BLaER1 treated with 17β-estradiol and CSF1 and Interleukin-3, amounts not matched to agents 10 nM and 100 nM (cell line): ENCODE data around the gene UNKL.

Experiments
- H3K27ac ChIP-seq, 11 experiments: shearing (Covaris generic); formaldehyde crosslinking; 2 replicates each; pipeline ENCODE4 v1.8.1; 2022
- H3K27me3 ChIP-seq, 11 experiments: shearing (Covaris generic); formaldehyde crosslinking; 2 replicates each; pipeline ENCODE4 v1.8.1; 2022
- H3K36me3 ChIP-seq, 11 experiments: shearing (Covaris generic); formaldehyde crosslinking; 2 replicates each; pipeline ENCODE4 v1.8.1; 2022
- H3K4me1 ChIP-seq, 10 experiments: shearing (Covaris generic); formaldehyde crosslinking; 2 replicates each; pipeline ENCODE4 v1.8.1; 2022
- H3K4me2 ChIP-seq, 11 experiments: shearing (Covaris generic); formaldehyde crosslinking; 2 replicates each; pipeline ENCODE4 v1.8.1; 2022
- H3K4me3 ChIP-seq, 10 experiments: shearing (Covaris generic); formaldehyde crosslinking; 2 replicates each; pipeline ENCODE4 v1.8.1; 2022
- H3K9ac ChIP-seq, 11 experiments: shearing (Covaris generic); formaldehyde crosslinking; 2 replicates each; pipeline ENCODE4 v1.8.1; 2022
- H3K9me3 ChIP-seq, 11 experiments: shearing (Covaris generic); formaldehyde crosslinking; replicated peaks in 1 of 11; 2 replicates each; pipeline ENCODE4 v1.8.1; 2022
- H4K20me1 ChIP-seq, 11 experiments: shearing (Covaris generic); formaldehyde crosslinking; 2 replicates each; pipeline ENCODE4 v1.8.1; 2022
- Cebpa-rat ChIP-seq, 11 experiments: shearing (Covaris generic); IDR thresholded peaks; 2 replicates each; pipeline ENCODE4 v1.8.1; 2022

UNKL gene

GRCh38 chr16:1378087-1378803 is 36.3 kb downstream of the UNKL start:
- peak overlapping the region; percentile 54 to 79 (median 71) for H3K4me3 ChIP-seq
- TF ChIP-seq Cebpa-rat (IDR thresholded peaks at IDR 0.05): no peak
- H4K20me1 ChIP-seq: peaks cover 43 to 61% (median 55%) of the 10 kb centered on the region in 11 experiments; a peak in 21 of 22 replicates
- peaks cover 22 to 69% (median 49%) of the 10 kb centered on the region in 11 experiments for H3K36me3 ChIP-seq
- H3K9ac ChIP-seq: peak overlapping the region; percentile 76 to 99 (median 94); a peak in 21 of 22 replicates
- H3K4me1 ChIP-seq: peaks cover 15 to 28% (median 24%) of the 10 kb centered on the region in 10 experiments
- H3K4me2 ChIP-seq: peak overlapping the region; percentile 89 to 100 (median 97)
- H3K27ac ChIP-seq: peak overlapping the region in 9 of 11 experiments; percentile 91 to 99 (median 98); a peak in 18 of 22 replicates
- no peaks in the 10 kb centered on the region for H3K27me3 ChIP-seq
- H3K9me3 ChIP-seq: no peaks in the 10 kb centered on the region

DNA sequence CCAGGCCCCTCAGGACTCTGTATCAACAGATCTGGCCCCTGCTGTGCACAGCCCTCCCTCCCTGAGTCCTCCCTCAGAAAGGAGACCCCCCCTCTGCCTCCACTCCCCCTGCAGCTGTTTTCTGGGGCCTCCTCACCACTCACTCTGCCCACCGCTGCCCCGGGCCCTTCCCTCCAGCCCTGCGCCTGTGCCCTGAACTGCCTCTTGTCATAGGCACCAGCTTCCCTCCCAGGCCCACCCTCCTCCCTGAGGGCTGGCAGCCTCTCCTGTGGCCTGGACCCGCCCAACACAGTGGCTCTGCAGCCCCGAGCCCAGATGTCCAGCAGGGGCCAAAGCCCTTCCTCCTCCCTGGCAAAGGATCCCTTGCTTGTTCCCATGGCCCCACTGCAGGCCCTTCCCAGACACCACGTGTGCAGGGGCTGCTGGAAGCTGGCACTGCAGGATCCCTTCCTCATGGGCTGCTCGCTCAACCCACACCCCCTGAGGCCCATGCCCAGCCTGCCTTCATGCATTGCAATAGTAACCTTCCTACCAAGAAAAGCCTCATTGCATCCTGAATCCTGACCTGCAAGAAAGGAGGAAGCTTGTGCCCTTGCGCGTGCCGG is 37.0 kb downstream of the UNKL start:
- Histone ChIP-seq H3K4me3 (peak overlapping the region in 1 of 10 experiments; percentile 71; a peak in 1 of 20 replicates), H3K9me3 (no peaks in the 10 kb centered on the region), H3K9ac (peak overlapping the region in 5 of 11 experiments; percentile 94 to 99 (median 96); a peak in 8 of 22 replicates), H3K4me2 (peak overlapping the region in 10 of 11 experiments; percentile 89 to 100 (median 96); a peak in 17 of 22 replicates), H4K20me1 (peaks cover 43 to 63% (median 55%) of the 10 kb centered on the region in 11 experiments; a peak in 21 of 22 replicates), H3K36me3 (peaks cover 20 to 62% (median 42%) of the 10 kb centered on the region in 11 experiments), H3K27me3 (no peaks in the 10 kb centered on the region), H3K4me1 (peaks cover 15 to 28% (median 24%) of the 10 kb centered on the region in 10 experiments), H3K27ac (peak overlapping the region in 5 of 11 experiments; percentile 97 to 99 (median 99); a peak in 5 of 22 replicates)
- no peak for TF ChIP-seq Cebpa-rat (IDR thresholded peaks at IDR 0.05)

GRCh38 chr16:1375741-1376410 is 38.6 kb downstream of the UNKL start:
- H3K4me3 ChIP-seq: no peak overlapping the region
- peaks cover 12 to 61% (median 36%) of the 10 kb centered on the region in 11 experiments; a peak in 21 of 22 replicates for H3K36me3 ChIP-seq
- no peak for TF ChIP-seq Cebpa-rat (IDR thresholded peaks at IDR 0.05)
- H3K27ac ChIP-seq: peak overlapping the region in 1 of 11 experiments; percentile 5; a peak in 1 of 22 replicates
- no peaks in the 10 kb centered on the region for H3K9me3 ChIP-seq
- no peaks in the 10 kb centered on the region for H3K27me3 ChIP-seq
- H4K20me1 ChIP-seq: peaks cover 43 to 77% (median 64%) of the 10 kb centered on the region in 11 experiments; a peak in 21 of 22 replicates
- 0 out of 22 replicates have a peak overlapping the region, but pooled peaks of 1 of the 11 experiments have one; percentile 14 for H3K9ac ChIP-seq
- H3K4me1 ChIP-seq: peaks cover 15 to 28% (median 23%) of the 10 kb centered on the region in 10 experiments
- no peak overlapping the region for H3K4me2 ChIP-seq

- no peak for TF ChIP-seq Cebpa-rat (IDR thresholded peaks at IDR 0.05)
- Histone ChIP-seq H3K9ac (no peak overlapping the region; a peak in 1 of 22 replicates), H3K27ac (no peak overlapping the region; a peak in 1 of 22 replicates), H3K4me3 (no peak overlapping the region), H3K4me2 (no peak overlapping the region), H3K27me3 (no peaks in the 10 kb centered on the region), H3K4me1 (peaks cover 15 to 28% (median 23%) of the 10 kb centered on the region in 10 experiments), H3K9me3 (no peaks in the 10 kb centered on the region), H4K20me1 (peaks cover 43 to 80% (median 66%) of the 10 kb centered on the region in 11 experiments; a peak in 21 of 22 replicates), H3K36me3 (peaks cover 12 to 61% (median 42%) of the 10 kb centered on the region in 11 experiments; a peak in 21 of 22 replicates)
These were observed 39.2 kb downstream of the UNKL start for GRCh38 chr16:1375298-1375640.

GRCh38 chr16:1374418-1375297 is 39.8 kb downstream of the UNKL start:
- Histone ChIP-seq H3K9me3 (no peaks in the 10 kb centered on the region), H3K27me3 (no peaks in the 10 kb centered on the region), H3K4me3 (no peak overlapping the region), H3K36me3 (peaks cover 18 to 64% (median 48%) of the 10 kb centered on the region in 11 experiments), H3K27ac (no peak overlapping the region; a peak in 1 of 22 replicates), H3K4me1 (peaks cover 15 to 22% (median 19%) of the 10 kb centered on the region in 10 experiments), H3K9ac (no peak overlapping the region; a peak in 1 of 22 replicates), H3K4me2 (no peak overlapping the region), H4K20me1 (peaks cover 40 to 80% (median 66%) of the 10 kb centered on the region in 11 experiments; a peak in 21 of 22 replicates)
- TF ChIP-seq Cebpa-rat (IDR thresholded peaks at IDR 0.05): no peak

- H3K4me1 ChIP-seq: peaks cover 0 to 2% (median 0%) of the 10 kb centered on the region in 10 experiments; a peak in 4 of 20 replicates
- H3K9ac ChIP-seq: no peak overlapping the region
- peaks cover 24 to 71% (median 48%) of the 10 kb centered on the region in 11 experiments for H3K36me3 ChIP-seq
- no peaks in the 10 kb centered on the region for H3K9me3 ChIP-seq
- no peak overlapping the region for H3K27ac ChIP-seq
- H3K4me2 ChIP-seq: no peak overlapping the region
- TF ChIP-seq Cebpa-rat (IDR thresholded peaks at IDR 0.05): no peak
- no peak overlapping the region for H3K4me3 ChIP-seq
- peaks cover 19 to 71% (median 52%) of the 10 kb centered on the region in 11 experiments; a peak in 19 of 22 replicates for H4K20me1 ChIP-seq
- no peaks in the 10 kb centered on the region for H3K27me3 ChIP-seq
These were observed 42.1 kb downstream of the UNKL start for GRCh38 chr16:1372292-1372950.

GRCh38 chr16:1371054-1371978 is 43.2 kb downstream of the UNKL start:
- Histone ChIP-seq H3K9ac (no peak overlapping the region), H3K27me3 (no peaks in the 10 kb centered on the region), H3K36me3 (peaks cover 32 to 74% (median 55%) of the 10 kb centered on the region in 11 experiments), H3K9me3 (no peaks in the 10 kb centered on the region), H3K27ac (no peak overlapping the region), H4K20me1 (peaks cover 16 to 68% (median 50%) of the 10 kb centered on the region in 11 experiments; a peak in 20 of 22 replicates), H3K4me3 (no peak overlapping the region), H3K4me2 (no peak overlapping the region), H3K4me1 (peaks cover 0 to 8% (median 0%) of the 10 kb centered on the region in 10 experiments; a peak in 5 of 20 replicates)
- TF ChIP-seq Cebpa-rat (IDR thresholded peaks at IDR 0.05): no peak
